ENCODE measurements around the gene SDC3.

DNA sequence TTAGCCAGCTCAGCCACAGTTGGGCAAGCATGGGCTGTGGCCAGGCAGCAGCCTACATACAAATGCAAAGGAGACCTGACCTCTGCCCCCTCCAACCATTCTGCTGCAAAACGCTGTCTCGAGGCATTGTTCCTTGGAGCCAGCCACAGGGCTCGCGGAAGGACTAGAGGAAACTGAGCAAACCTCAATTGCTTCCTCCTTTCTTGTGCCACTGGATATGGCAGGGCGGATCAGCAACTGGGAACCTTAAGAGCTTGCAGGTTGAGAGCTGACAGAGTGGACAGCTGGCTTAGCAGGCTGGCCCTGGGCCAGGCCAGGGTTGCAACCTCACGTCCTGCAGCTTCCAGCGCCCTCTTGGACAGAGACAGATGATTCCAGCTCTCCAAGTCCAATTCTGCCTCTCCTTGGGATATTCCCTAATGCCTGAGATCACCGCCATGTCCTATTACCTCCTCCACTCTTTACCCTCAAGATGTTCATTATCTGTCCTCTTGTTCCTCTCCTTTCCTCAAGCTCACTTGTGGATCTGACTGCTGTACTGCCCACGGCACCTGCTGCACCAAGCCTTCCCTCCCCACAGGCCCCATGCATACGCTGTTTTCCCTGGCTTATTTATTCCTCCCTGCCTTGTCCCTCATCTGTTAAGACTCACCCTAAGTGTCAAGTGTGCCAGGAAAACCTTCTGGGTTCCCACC, 67.5 kb downstream of the SDC3 start:
- TF ChIP-seq, protein P1, sequence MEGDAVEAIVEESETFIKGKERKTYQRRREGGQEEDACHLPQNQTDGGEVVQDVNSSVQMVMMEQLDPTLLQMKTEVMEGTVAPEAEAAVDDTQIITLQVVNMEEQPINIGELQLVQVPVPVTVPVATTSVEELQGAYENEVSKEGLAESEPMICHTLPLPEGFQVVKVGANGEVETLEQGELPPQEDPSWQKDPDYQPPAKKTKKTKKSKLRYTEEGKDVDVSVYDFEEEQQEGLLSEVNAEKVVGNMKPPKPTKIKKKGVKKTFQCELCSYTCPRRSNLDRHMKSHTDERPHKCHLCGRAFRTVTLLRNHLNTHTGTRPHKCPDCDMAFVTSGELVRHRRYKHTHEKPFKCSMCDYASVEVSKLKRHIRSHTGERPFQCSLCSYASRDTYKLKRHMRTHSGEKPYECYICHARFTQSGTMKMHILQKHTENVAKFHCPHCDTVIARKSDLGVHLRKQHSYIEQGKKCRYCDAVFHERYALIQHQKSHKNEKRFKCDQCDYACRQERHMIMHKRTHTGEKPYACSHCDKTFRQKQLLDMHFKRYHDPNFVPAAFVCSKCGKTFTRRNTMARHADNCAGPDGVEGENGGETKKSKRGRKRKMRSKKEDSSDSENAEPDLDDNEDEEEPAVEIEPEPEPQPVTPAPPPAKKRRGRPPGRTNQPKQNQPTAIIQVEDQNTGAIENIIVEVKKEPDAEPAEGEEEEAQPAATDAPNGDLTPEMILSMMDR (IDR thresholded peaks at IDR 0.05; ENCODE audit: borderline replicate concordance, extremely low read depth, low read length, poor library complexity, severe bottlenecking), result no peak
- TF ChIP-seq EZH2 (IDR thresholded peaks at IDR 0.05; ENCODE audit: borderline replicate concordance, low read depth, low read length, severe bottlenecking), result no peak
